ENCODE data around the gene OSMR.

The OSMR gene

GRCh38 chr5:38883842-38884241, 38.0 kb downstream of the OSMR start:
- no peak overlapping the region for H3K4me3 ChIP-seq (ENCODE audit: low read length)
- DNase-seq (ENCODE audit: low read depth), result no peak
- TF ChIP-seq CTCF (IDR thresholded peaks at IDR 0.05; ENCODE audit: insufficient read depth, low read depth, low read length, missing control alignments), result no peak

- no peak overlapping the region for H3K4me3 ChIP-seq (ENCODE audit: low read length)
- no peak for DNase-seq (ENCODE audit: low read depth)
- no peak for TF ChIP-seq CTCF (IDR thresholded peaks at IDR 0.05; ENCODE audit: insufficient read depth, low read depth, low read length, missing control alignments)
These were observed 39.4 kb downstream of the OSMR start for GRCh38 chr5:38885208-38885607.

- no peak for TF ChIP-seq CTCF (IDR thresholded peaks at IDR 0.05; ENCODE audit: insufficient read depth, low read depth, low read length, missing control alignments)
- H3K4me3 ChIP-seq (ENCODE audit: low read length), result no peak overlapping the region
- no peak for DNase-seq (ENCODE audit: low read depth)
These were observed 42.2 kb downstream of the OSMR start for GRCh38 chr5:38888041-38888440.

- no peak overlapping the region for H3K4me3 ChIP-seq (ENCODE audit: low read length)
- no peak for DNase-seq (ENCODE audit: low read depth)
- TF ChIP-seq CTCF (IDR thresholded peaks at IDR 0.05; ENCODE audit: insufficient read depth, low read depth, low read length, missing control alignments), result no peak
These were observed 43.6 kb downstream of the OSMR start for GRCh38 chr5:38889424-38889823.

GRCh38 chr5:38891563-38891962, 45.8 kb downstream of the OSMR start:
- H3K4me3 ChIP-seq (ENCODE audit: low read length), result no peak overlapping the region
- DNase-seq (ENCODE audit: low read depth), result no peak
- no peak for TF ChIP-seq CTCF (IDR thresholded peaks at IDR 0.05; ENCODE audit: insufficient read depth, low read depth, low read length, missing control alignments)

- H3K4me3 ChIP-seq (ENCODE audit: low read length), result no peak overlapping the region
- no peak for TF ChIP-seq CTCF (IDR thresholded peaks at IDR 0.05; ENCODE audit: insufficient read depth, low read depth, low read length, missing control alignments)
- no peak for DNase-seq (ENCODE audit: low read depth)
These were observed 46.6 kb downstream of the OSMR start for GRCh38 chr5:38892363-38892762.

- no peak overlapping the region for H3K4me3 ChIP-seq (ENCODE audit: low read length)
- TF ChIP-seq CTCF (IDR thresholded peaks at IDR 0.05; ENCODE audit: insufficient read depth, low read depth, low read length, missing control alignments), result no peak
- DNase-seq (ENCODE audit: low read depth), result no peak
These were observed 50.9 kb downstream of the OSMR start for GRCh38 chr5:38896760-38897159.

All from epithelial cell of esophagus (primary cell).